HepG2 (cell line): ENCODE measurements around the gene MYO7B. TPM values are rescaled to one million over a fixed set of nuclear protein-coding genes. Genes with fewer than 3 reads are reported as not detected.

Source experiments
- ARNT ChIP-seq: fragments of 450-650 bp; IDR thresholded peaks from 2 replicates; pipeline ENCODE4 v1.6.1; 2017
- ARNTL ChIP-seq: sonication (generic); formaldehyde crosslinking; IDR thresholded peaks from 2 replicates; pipeline ENCODE4 v1.4.0; 2020; ENCODE audit warnings: mild to moderate bottlenecking, missing genetic modification reagents
- BHLHE40 ChIP-seq: IDR thresholded peaks from 2 replicates; pipeline ENCODE4 v1.6.1; 2011; ENCODE audit warnings: low read length, improper control_type of control experiment
- FOXK1 ChIP-seq: sonication (generic); formaldehyde crosslinking; IDR thresholded peaks from 2 replicates; pipeline ENCODE4 v1.4.0; 2020; ENCODE audit warnings: low read depth, missing genetic modification reagents, borderline replicate concordance
- GLMP ChIP-seq: sonication (generic); formaldehyde crosslinking; IDR thresholded peaks from 2 replicates; pipeline ENCODE4 v1.9.0; 2021; ENCODE audit warnings: missing genetic modification reagents, mild to moderate bottlenecking, borderline replicate concordance
- HNRNPLL ChIP-seq: fragments of 200-400 bp; formaldehyde crosslinking; IDR thresholded peaks from 2 replicates; pipeline ENCODE4 v1.6.1; 2017; ENCODE audit warnings: mild to moderate bottlenecking, low read depth, low read length; ENCODE audit not compliant: poor library complexity, severe bottlenecking
- HOXA9 ChIP-seq: sonication (generic); formaldehyde crosslinking; IDR thresholded peaks from 2 replicates; pipeline ENCODE4 v1.8.1; 2022; ENCODE audit warnings: missing genetic modification reagents, mild to moderate bottlenecking, moderate library complexity, borderline replicate concordance
- KMT2A ChIP-seq: sonication (generic); formaldehyde crosslinking; IDR thresholded peaks from 2 replicates; pipeline ENCODE4 v1.4.0; 2020; ENCODE audit warnings: missing genetic modification reagents
- MIER2 ChIP-seq: IDR thresholded peaks from 2 replicates; pipeline ENCODE4 v1.6.1; 2016; ENCODE audit warnings: missing biosample characterization, missing genetic modification reagents
- MXD4 ChIP-seq: IDR thresholded peaks from 2 replicates; pipeline ENCODE4 v1.6.1; 2016; ENCODE audit warnings: mild to moderate bottlenecking, missing biosample characterization, missing genetic modification reagents
- PITX1 ChIP-seq: sonication (generic); formaldehyde crosslinking; IDR thresholded peaks from 2 replicates; pipeline ENCODE4 v1.5.1; 2020; ENCODE audit warnings: mild to moderate bottlenecking, missing genetic modification reagents
- RCOR2 ChIP-seq: IDR thresholded peaks from 2 replicates; pipeline ENCODE4 v1.6.1; 2016; ENCODE audit warnings: missing biosample characterization, missing genetic modification reagents
- SIN3B ChIP-seq: fragments of 150-350 bp; IDR thresholded peaks from 2 replicates; pipeline ENCODE4 v1.6.1; 2014; ENCODE audit warnings: low read length
- SRSF1 ChIP-seq: fragments of 200-400 bp; formaldehyde crosslinking; optimal IDR thresholded peaks from 2 replicates; pipeline ENCODE3; 2017; ENCODE audit warnings: mild to moderate bottlenecking, low read depth, low read length, moderate library complexity
- ZKSCAN8 ChIP-seq: IDR thresholded peaks from 2 replicates; pipeline ENCODE4 v1.6.1; 2016; ENCODE audit warnings: borderline replicate concordance, missing genetic modification reagents, missing compliant biosample characterization
- ZNF101 ChIP-seq: sonication (generic); formaldehyde crosslinking; IDR thresholded peaks from 2 replicates; pipeline ENCODE4 v1.4.0; 2020; ENCODE audit warnings: mild to moderate bottlenecking, low read depth, missing genetic modification reagents, borderline replicate concordance
- ZNF382 ChIP-seq: sonication (generic); formaldehyde crosslinking; IDR thresholded peaks from 2 replicates; pipeline ENCODE4 v1.5.0; 2020; ENCODE audit warnings: missing genetic modification reagents, mild to moderate bottlenecking, borderline replicate concordance
- ZNF512B ChIP-seq: sonication (generic); formaldehyde crosslinking; IDR thresholded peaks from 2 replicates; pipeline ENCODE4 v1.5.1; 2020; ENCODE audit warnings: missing genetic modification reagents, mild to moderate bottlenecking, borderline replicate concordance
- ZNF607 ChIP-seq: sonication (generic); formaldehyde crosslinking; IDR thresholded peaks from 2 replicates; pipeline ENCODE4 v1.5.1; 2020; ENCODE audit warnings: missing genetic modification reagents, mild to moderate bottlenecking, borderline replicate concordance
- ZNF782 ChIP-seq: sonication (generic); formaldehyde crosslinking; IDR thresholded peaks from 2 replicates; pipeline ENCODE4 v1.4.0; 2020; ENCODE audit warnings: missing genetic modification reagents, mild to moderate bottlenecking, borderline replicate concordance
- polyA plus RNA-seq, 8 experiments: library from polyadenylated mRNA; depleted of rRNA in 3 of 8; stranded (reverse) in 7 of 8; unstranded in 1 of 8; fragments of >200 nt; fragmentation: Illumina TruSeq in 4 of 8; extraction: Trizol in 4 of 8; gene quantifications; 2 replicates each; pipeline versions ENCODE4 v1.2.1 to v1.2.3, GENCODE V29; 2011 to 2016; ENCODE audit warnings: low read depth in 4 of 8, missing spikeins in 1 of 8, mixed read lengths in 1 of 8; ENCODE audit not compliant: insufficient read depth in 1 of 8
- total RNA-seq, 5 experiments: library from RNA; depleted of rRNA; stranded (reverse); fragments of >200 nt; fragmentation: Illumina TruSeq; extraction: Trizol; gene quantifications; 2 replicates each; pipeline ENCODE4 v1.2.3, GENCODE V29; 2016; ENCODE audit warnings: low read depth in 1 of 5
- TF ChIP-seq, protein P1 (sequence below): sonication (generic); formaldehyde crosslinking; IDR thresholded peaks from 2 replicates; pipeline ENCODE4 v1.4.0; 2020; ENCODE audit warnings: mild to moderate bottlenecking, missing genetic modification reagents
- TF ChIP-seq, protein P2 (sequence below): sonication (generic); formaldehyde crosslinking; IDR thresholded peaks from 2 replicates; pipeline ENCODE4 v1.5.1; 2020; ENCODE audit warnings: mild to moderate bottlenecking, missing genetic modification reagents

The MYO7B gene
- total and polyA plus RNA-seq, 2 of the 13 experiments (the other 11 are each of a cell fraction or from before 2014, with no cell fraction given): not detected

DNA sequence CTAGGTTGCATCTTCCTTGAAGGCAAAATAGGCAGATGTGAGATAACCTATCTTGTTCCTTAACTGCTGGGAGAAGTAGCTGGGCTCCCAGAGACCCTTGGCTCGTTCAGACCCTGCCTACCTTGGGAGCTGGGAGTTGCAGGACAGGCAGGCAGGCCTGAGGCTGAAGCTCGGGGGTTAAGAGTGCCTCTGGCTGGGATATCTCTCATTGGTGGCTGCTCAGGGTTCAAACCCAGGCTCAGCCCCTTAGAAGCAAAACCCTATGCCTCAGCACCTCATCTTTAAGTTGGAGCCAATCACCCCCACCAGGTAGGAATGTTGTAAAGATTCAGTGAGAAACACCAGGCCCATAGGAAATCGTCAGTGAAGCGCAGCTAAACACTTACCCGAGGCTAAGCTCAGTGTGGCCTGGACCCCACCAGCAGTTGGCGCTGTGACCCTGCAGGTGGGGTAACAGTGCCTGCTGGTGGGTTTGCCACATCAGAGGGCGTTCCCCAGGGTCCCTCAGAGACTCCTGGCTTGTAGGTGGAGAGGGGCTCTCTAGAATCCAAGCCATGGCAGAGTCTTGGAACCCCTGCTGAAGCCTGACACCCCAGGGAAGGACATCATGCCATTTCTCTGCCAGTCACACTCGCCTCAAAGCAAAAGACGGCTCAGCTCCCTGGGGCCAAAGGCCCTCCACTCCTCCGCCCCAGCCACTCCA lies 55.9 kb downstream of the MYO7B start (continued):
- TF ChIP-seq HNRNPLL: no peak
- no peak for TF ChIP-seq ARNT
- TF ChIP-seq MIER2 (CRISPR knock-in tag): peak; percentile 41; the same call in 1 of the 2 replicates
- no peak for TF ChIP-seq HOXA9
- TF ChIP-seq, protein P1, sequence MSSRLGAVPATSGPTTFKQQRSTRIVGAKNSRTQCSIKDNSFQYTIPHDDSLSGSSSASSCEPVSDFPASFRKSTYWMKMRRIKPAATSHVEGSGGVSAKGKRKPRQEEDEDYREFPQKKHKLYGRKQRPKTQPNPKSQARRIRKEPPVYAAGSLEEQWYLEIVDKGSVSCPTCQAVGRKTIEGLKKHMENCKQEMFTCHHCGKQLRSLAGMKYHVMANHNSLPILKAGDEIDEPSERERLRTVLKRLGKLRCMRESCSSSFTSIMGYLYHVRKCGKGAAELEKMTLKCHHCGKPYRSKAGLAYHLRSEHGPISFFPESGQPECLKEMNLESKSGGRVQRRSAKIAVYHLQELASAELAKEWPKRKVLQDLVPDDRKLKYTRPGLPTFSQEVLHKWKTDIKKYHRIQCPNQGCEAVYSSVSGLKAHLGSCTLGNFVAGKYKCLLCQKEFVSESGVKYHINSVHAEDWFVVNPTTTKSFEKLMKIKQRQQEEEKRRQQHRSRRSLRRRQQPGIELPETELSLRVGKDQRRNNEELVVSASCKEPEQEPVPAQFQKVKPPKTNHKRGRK (CRISPR knock-in tag): no peak
- no peak for TF ChIP-seq ZNF512B
- TF ChIP-seq PITX1 (CRISPR knock-in tag): peak; percentile 57; the same call in 1 of the 2 replicates
- no peak for TF ChIP-seq ZNF101 (CRISPR knock-in tag)
- no peak for TF ChIP-seq KMT2A
- TF ChIP-seq, protein P2, sequence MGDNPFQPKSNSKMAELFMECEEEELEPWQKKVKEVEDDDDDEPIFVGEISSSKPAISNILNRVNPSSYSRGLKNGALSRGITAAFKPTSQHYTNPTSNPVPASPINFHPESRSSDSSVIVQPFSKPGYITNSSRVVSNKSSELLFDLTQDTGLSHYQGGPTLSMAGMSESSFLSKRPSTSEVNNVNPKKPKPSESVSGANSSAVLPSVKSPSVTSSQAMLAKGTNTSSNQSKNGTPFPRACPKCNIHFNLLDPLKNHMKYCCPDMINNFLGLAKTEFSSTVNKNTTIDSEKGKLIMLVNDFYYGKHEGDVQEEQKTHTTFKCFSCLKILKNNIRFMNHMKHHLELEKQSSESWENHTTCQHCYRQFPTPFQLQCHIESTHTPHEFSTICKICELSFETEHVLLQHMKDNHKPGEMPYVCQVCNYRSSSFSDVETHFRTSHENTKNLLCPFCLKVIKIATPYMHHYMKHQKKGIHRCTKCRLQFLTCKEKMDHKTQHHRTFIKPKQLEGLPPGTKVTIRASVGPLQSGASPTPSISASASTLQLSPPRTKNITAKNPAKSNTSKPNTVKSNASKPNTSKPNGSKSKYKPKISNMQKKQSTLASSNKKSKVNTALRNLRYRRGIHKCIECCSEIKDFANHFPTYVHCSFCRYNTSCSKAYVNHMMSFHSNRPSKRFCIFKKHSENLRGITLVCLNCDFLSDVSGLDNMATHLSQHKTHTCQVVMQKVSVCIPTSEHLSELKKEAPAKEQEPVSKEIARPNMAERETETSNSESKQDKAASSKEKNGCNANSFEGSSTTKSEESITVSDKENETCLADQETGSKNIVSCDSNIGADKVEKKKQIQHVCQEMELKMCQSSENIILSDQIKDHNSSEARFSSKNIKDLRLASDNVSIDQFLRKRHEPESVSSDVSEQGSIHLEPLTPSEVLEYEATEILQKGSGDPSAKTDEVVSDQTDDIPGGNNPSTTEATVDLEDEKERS (CRISPR knock-in tag): no peak
- TF ChIP-seq ZNF607 (CRISPR knock-in tag): 0 out of 2 replicates have a peak, but pooled peaks have one; percentile 36
- TF ChIP-seq BHLHE40: peak; percentile 10; the same call in 1 of the 2 replicates
- no peak for TF ChIP-seq ZKSCAN8
- no peak for TF ChIP-seq ARNTL (CRISPR knock-in tag)
- no peak for TF ChIP-seq MXD4 (CRISPR knock-in tag)
- TF ChIP-seq ZNF382 (CRISPR knock-in tag): no peak
- TF ChIP-seq GLMP: no peak
- no peak for TF ChIP-seq SRSF1
- no peak for TF ChIP-seq SIN3B
- TF ChIP-seq ZNF782 (CRISPR knock-in tag): no peak
- no peak for TF ChIP-seq FOXK1 (CRISPR knock-in tag)
- no peak for TF ChIP-seq RCOR2 (CRISPR knock-in tag)
